GM21723 (cell line): ENCODE measurements around the gene CA9.

Experiments
- ATAC-seq: cut with Tn5 transposase; IDR thresholded peaks from one replicate; pipeline ENCODE4 v1.9.1; 2021; ENCODE audit warnings: mild to moderate bottlenecking, moderate library complexity; ENCODE audit not compliant: unreplicated experiment

CA9 gene

DNA sequence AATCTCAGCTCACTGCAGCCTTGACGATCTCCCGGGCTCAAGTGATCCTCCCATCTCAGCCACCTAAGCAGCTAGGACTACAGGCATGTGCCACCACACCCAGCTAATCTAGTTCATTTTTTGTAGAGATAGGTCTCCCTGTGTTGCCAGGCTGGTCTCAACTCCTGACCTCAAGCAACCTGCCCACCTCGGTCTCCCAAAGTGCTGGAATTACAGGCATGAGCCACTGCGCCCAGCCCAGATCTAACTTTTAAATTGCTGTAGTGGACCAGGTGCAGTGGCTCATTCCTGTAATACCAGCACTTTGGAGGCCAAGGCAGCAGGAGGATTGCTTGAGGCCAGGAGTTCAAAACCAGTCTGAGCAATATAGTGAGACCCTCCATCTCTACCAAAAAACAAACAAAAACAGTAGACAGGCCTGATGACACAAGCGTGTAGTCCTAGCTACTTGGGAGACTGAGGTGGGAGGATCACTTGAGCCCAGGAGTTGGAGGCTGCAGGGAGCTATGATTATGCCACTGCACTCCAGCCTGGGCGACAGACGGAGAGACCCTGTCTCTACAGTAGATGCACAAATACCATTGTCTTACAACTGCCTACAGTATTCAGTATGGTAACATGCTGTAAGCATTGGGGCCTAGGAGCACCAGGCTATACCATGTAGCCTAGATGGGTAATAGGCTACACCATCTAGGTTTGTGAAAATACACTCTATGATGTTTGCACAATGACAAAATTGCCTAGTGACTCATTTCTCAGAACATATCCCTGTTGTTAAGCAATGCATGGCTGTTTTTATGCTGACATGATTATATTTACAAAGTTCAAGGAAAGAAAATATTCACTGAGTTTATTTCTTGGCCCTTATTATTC is 21.5 kb upstream of the CA9 start:
- ATAC-seq = no peak

DNA sequence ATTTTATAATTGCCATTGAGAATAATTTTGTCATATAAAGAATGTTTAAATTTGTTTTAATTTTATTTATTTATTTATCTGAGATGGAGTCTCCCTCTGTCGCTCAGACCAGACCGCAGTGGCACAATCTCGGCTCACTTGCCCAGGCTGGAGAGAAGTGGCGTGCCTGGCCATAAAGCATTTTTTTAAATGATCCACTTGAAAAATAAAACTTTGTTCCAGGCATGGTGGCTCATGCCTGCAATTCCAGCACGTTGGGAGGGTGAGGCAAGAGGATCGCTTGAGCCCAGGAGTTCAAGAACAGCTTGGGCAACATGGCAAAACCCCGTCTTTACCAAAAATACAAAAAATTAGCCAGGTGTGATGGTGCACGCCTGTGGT is 20.9 kb upstream of the CA9 start:
- ATAC-seq = no peak

DNA sequence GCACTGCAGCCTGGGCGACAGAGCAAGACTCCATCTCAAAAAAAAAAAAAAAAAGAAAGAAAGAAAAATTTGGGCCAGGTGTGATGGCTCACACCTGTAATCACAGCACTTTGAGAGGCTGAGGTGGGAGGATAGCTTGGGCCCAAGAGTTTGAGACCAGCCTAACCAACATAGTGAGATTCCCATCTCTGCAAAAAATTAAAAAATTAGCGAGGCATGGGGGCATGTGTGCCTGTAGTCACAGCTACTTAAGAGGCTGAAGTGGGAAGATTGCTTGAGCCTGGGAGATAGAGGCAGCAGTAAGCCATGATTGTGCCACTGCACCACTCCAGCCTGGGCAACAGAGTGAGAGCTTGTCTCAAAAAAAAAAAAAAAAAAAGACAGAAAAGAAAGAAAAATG is 20.1 kb upstream of the CA9 start:
- ATAC-seq = no peak

DNA sequence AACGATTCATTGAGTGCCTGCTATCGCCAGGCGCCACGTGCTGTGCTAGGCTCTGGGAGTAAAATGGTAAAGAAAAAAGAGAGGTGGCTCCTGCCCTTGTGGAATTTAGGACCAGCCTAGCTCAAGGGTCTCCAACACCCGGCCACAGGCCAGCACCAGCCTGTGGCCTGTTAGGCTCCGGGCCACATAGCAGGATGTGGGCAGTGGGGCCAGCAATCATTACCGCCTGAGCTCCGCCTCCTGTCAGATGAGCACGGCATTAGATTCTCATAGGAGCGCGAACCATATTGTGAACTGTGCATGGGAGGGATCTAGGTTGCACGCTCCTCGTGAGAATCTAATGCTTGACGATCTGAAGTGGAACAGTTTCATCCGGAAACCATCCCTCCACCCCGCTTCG is 17.4 kb upstream of the CA9 start:
- ATAC-seq = no peak

DNA sequence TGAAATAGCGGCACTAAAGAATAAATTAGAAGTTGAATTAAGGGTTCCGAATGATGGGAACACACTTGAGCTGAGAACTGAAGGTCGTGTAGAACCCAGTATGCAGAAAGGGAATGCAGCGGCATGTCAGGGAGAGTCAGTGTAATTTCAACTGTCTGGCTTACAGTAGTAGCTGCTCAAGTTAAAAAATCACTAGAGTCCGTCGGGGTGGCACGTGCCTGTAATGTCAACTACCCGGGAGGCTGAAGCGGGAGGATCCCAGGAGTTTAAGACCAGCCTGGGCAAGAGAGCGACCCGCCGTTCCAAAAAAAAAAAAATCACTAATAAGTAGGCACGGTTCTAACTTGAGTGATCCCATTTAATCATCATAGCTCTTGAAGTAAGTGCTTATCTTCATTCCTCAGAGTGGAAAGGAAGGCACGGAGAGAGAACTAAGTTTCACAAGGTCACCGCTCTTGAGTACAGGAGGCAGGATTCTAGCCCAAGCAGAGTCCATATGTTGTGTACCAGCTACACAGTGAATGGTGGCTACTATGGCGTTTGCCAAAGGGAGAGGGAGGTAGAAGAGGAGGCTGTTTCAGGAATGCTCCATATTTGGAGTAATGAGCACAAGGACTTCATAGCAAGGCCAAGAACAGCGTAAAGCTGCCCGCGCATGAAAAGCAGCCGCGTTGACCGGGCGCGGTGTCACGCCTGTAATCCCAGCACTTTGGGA is 16.7 kb upstream of the CA9 start:
- ATAC-seq = peak; percentile 2

DNA sequence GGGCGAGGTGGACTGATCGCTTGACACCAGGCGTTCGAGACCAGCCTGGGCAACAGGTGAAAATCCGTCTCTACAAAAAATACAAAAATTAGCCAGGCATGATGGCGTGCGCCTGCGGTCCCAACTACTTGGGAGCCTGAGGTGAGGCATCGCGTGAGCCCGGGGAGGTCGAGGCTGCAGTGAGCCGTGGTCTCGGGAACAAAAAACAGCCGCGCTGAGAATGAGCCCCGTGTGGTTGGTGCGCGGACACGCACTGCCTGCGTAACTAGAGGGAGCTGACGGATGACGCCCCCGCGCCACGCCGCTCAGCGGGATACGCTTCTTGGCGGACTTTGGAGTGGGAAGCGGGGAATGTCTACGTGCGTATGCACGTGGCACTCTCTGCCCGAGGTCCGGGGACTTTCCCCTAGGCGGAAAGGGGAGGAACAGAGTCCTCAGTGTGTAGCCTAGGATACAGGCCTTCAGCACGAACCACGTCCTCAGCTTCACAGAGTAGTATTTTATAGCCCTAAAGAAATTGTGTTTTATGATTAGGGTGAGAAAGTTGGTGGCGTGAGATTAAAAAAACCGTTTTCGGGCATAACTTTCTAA is 16.1 kb upstream of the CA9 start, which contains the start of gene RMRP:
RMRP (minus strand) TSS at position 474 of the 591 bp plus-strand sequence.
- peak; percentile 87 for ATAC-seq

DNA sequence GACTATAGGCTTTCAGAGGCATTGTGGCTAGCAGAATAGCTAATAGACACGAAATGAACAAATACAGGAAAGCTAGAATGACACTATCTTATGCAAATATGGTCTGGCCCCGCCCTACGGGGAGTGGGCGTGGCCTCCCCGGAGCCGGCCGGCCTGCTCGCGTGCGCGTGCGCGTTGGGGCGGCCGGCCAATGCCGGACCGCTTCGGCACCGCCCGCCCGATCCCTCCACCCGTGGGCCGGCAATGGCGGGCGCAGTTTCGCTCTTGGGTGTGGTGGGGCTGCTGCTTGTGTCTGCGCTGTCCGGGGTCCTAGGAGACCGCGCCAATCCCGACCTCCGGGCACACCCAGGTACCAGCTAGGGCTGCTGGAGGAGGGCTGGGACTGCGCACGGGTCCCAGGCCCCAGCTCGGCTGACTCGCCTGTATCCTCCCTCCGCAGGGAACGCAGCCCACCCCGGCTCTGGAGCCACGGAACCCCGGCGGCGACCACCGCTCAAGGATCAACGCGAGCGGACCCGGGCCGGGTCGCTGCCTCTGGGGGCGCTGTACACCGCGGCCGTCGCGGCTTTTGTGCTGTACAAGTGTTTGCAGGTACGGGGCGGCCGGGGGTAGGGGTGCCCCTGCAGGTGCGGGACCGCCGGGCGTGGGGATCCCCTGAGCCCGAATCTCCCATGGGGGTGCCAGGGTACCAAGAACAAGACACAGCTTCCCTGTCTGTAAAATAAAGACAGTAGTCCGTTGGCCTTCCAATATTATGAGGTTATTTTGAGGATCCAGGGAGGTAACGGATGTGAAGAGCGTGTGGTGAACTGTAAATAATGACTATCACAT is 15.4 kb upstream of the CA9 start, which contains the start of gene CCDC107:
CCDC107 (plus strand) TSS at position 156 of the 831 bp plus-strand sequence; CDS start at position 244, 88 bp downstream.
- peak; percentile 49 for ATAC-seq

DNA sequence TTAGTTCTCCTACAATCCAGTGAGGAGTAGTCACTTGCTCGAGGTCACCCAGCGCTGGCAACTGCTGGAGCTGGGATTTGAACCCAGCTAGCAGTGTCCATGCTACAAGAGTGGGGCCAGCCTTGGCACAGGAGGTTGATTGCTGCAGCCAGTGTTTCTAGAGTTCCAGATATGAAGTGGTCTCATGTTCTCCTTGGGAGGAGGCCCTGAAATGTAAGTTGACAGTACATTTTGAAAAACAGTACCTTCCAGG is 14.8 kb upstream of the CA9 start:
- ATAC-seq = peak; percentile 10

DNA sequence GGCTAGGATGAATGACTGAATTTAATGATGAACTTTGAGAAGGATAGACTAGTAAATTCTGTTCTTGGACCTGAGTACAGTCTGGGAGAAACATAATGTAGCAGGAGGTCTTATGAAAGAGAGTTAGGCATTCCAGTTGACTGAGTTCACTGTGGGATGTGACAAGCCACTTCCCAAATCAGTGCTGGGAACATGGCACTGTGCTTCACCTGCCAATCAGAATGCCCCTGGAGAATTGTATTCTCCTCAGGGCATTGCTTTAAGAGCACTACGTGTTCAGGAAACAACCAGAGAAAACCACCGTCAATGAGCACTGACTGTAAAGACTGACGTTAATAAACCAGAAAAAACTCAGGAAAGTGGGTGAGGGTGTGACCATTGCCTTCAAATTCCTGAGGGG is 14.4 kb upstream of the CA9 start:
- no peak for ATAC-seq

DNA sequence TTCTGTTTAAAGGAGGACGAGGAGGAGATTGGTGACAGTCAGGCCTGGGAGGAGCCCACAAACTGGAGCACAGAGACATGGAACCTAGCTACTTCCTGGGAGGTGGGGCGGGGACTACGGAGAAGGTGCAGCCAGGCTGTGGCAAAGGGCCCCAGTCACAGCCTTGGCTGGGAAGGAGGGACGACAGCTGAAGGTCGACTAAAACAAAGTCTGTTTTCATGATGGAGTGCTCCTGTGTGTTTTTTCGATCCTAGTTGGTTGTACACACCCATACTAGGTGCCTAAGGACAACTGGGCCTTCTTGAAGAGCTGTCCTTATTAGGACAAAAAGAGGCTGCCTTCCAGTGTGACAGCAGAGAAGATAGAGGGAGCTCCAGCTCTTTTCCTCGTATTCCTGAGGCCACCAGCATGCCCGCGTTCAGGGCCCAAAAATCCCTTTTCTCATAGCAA is 12.7 kb upstream of the CA9 start:
- no peak for ATAC-seq

DNA sequence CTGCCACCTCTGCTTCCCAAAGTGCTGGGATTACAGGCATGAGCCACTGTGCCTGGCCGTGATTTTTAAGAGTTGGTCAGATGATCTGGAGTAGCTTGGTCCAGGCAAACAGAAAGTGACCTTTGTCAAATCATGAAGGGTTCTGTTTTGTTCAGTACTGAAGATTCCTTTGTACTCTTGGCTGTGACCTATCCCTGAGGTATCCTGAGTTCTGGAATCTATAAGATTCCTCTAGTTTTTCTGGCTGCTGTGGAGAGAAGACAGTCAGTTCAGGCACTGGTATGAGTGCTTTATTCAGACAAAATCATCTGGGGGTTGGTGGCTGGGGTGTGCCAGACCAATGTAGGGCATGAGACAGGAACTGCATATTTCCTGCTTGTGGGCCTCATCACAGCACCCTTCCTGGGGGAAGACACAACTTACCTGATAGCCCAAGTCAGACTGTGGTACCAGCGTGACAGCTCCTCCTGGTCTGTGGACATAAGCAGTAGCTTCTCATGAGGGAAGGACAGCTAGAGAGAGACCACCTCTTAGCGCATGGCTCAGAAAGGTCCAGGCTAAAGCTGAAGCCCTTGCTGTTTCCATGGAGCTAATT is 11.9 kb upstream of the CA9 start:
- ATAC-seq = no peak

DNA sequence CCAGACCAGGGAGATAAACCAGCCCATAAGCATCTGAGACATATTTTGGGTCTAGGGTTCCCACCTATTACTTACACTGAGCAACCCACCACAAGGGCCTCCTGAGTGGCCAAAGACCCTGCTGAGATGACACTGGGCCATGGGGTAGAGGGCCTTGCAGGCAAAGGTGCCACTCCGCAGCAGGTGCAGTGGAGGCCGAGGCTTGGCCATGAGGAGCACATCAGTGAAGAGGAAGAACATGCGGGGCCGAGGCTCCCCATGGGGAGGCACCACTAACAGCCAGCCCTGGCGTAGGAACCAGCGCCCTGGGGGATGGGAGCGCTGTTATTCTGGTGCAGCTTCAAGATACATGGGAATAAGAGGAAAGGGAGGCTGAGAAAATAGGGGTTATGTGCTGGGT is 11.3 kb upstream of the CA9 start:
- no peak for ATAC-seq

DNA sequence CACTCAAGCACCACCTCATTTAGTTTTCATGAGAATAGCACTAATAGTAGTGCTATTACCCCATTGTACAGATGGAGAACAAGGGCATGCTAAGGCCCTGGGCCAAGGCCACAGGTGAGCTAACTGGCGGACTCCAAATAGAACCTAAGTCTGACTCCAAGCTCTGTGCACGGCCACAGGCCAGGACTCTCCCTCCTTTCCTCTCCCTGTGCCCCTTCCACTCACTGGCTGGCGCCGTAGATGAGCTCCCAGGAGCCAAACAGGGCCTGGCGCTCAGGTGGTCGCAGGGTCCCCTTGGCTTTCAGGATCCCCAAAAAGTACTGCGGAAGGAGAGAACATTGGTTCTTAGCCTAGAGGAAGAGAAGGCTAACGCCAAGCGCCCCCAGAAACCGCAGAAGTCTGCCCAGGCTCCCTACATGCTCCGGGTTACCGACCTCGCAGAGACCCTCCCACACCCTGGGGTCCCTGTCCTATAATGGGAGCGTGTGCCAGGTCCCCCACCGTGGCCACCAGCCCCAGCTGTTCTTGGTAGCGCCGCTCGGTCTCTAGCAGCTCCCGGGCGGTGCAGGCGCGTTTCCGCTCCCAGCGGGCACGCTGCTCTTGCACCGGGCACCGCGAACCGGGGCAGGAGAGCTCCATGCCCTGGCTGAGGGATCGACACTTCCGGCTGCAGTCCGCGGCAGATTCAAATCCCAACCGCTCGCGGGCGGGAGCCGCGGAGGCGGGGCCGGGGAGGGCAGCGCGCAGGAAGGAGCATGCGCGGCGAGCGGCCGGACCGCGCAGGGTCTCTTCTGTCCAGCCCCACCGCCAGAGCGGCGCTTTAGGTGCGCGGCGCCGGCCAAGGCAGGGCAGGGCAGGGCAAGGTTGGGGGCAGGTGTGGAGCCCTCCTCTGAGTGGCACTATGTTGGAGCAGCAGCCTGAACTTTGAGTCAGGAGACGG is 8.9 kb upstream of the CA9 start, which contains the start of gene ARHGEF39:
ARHGEF39 (minus strand) TSS at position 665 of the 940 bp plus-strand sequence; CDS start at position 639, 26 bp downstream.
- ATAC-seq = peak; percentile 70

DNA sequence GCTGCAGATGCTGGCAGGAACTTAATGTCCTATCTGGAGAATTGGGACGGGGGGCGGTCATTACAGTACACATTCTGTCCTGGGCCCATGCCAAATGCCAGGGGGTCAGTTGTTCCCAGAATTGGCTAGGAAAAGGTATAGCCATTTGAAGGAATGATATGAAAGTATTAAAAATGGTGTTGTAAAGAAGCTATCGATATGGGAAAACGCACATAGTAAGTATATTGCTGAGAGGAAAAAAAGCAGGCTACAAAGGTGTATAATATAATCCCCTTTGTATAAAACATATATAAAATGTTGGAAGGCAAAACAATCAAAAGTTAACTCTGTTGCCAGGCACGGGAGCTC is 8.3 kb upstream of the CA9 start:
- no peak for ATAC-seq

DNA sequence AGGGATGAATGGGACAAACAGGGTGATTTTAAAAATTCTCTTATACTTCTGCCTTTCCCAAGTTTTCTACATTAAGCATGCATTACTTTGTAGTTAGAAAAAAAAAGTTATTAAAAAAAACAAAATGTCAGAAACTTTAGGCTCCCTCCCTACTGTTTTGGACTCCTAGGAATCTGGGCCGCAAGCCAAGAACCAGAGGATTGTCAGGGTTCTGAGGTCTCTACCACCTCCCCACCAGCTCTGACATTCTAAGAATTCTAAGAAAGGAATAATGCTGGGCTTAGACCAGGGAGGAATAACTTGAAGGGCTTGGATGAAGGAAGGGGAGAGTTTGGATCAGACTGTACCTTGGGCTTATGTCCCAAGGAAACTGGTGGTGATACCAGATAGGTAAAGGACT is 7.7 kb upstream of the CA9 start:
- ATAC-seq = no peak

DNA sequence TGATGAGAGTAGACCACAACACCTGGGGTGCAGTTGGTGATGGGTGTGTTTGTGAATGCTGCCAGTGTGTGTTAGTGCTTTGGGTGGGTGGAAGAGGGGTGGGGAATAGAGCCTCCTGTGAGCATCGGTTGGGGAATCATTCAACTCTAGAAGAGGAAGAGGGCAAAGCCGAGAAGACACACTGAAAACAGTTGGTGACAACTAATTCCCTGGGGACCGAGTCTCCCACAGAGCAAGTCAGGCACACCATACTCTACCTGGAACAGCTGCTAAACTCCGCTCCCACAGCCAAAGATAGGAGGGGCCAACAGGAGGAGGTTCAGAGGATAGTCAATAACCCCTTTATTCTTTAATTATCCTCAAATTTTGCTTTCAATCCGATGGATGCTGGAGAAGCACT is 7.2 kb upstream of the CA9 start:
- no peak for ATAC-seq

DNA sequence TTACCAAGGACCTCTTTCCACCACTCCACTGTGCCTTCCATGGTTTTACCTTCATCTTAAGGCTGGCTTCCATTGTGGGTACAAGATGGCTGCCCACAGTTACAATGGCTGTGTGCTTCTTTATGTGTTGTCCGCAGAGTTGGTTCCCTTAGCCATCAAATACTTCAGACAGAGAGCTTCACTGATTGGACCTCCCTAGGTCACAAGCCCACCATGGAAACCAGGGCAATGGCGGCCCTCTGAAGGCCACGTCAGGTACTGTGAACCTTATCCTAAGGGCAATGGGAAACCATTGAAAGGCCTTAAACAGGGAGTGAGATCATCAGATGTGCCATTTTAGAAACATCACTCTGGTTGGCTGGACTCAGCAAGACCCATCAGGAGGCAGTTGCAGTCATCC is 5.8 kb upstream of the CA9 start:
- ATAC-seq = no peak

DNA sequence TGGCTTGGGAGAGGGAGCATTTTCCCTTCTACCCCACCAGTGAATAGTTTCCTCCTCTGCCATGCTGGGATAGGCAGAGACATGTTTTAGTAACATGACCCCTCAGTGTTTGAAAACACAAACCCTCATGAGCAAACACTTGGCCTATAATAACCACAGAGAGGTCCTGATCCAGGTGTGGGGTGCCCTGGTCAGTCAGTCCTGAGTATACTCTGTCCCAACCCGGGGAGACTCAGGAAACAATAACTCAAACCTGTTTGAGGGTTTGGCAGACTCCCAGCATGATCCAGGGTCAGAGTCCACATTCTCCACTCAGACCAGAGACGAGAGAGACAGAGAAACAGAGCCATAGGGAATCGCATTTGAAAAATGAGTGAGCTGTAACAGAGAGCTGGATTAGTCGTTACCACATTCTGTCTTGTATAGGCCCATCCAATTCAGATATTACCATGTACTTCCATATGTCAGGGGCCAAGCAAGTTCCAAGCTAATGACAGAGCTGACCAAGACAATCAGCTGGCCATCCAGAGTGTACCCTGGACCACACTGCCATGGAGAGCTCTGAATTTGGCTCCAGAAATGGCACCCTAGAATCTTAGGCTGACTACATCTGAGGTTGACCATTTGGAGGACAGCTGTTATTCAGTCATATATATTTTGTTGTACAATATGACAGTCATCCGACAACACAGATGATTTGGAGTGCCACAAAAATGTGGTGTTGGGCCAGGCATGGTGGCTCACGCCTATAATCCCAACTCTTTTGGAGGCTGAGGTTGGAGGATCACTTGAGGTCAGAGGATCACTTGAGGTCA is 4.2 kb upstream of the CA9 start:
- no peak for ATAC-seq

DNA sequence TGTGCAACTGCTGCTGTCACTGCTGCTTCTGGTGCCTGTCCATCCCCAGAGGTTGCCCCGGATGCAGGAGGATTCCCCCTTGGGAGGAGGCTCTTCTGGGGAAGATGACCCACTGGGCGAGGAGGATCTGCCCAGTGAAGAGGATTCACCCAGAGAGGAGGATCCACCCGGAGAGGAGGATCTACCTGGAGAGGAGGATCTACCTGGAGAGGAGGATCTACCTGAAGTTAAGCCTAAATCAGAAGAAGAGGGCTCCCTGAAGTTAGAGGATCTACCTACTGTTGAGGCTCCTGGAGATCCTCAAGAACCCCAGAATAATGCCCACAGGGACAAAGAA is 265 bp downstream of the CA9 start:
- ATAC-seq = no peak
